HepG2 (cell line): Measurements from ENCODE around the gene OR6C2. TPM values are rescaled to one million over a fixed set of nuclear protein-coding genes. Genes with fewer than 3 reads are reported as not detected.

ENCODE experiments used
- ARNT2 ChIP-seq: sonication (generic); formaldehyde crosslinking; IDR thresholded peaks from 2 replicates; pipeline ENCODE4 v1.8.0; 2022; ENCODE audit warnings: mild to moderate bottlenecking, low read depth, missing genetic modification reagents, moderate library complexity
- CENPX ChIP-seq: sonication (generic); formaldehyde crosslinking; IDR thresholded peaks from 2 replicates; pipeline ENCODE4 v1.9.0; 2021; ENCODE audit warnings: mild to moderate bottlenecking, missing genetic modification reagents, moderate library complexity
- DPF2 ChIP-seq: sonication (generic); formaldehyde crosslinking; IDR thresholded peaks from 2 replicates; pipeline ENCODE4 v1.4.0; 2020; ENCODE audit warnings: mild to moderate bottlenecking, low read depth, missing genetic modification reagents, borderline replicate concordance
- HMG20A ChIP-seq: IDR thresholded peaks from 2 replicates; pipeline ENCODE4 v1.6.1; 2016; ENCODE audit warnings: borderline replicate concordance
- KAT2B ChIP-seq: fragments of 150-350 bp; IDR thresholded peaks from 2 replicates; pipeline ENCODE4 v1.6.1; 2014; ENCODE audit warnings: low read depth, low read length, borderline replicate concordance
- MATR3 ChIP-seq: sonication (generic); formaldehyde crosslinking; IDR thresholded peaks from 2 replicates; pipeline ENCODE4 v1.4.0; 2020; ENCODE audit warnings: missing genetic modification reagents
- NONO ChIP-seq, 2 experiments: fragments of 450-650 bp in 1 of 2; sonication (generic) in 1 of 2; formaldehyde crosslinking in 1 of 2; IDR thresholded peaks in 1 of 2; conservative IDR thresholded peaks in 1 of 2; 2 replicates each; pipeline versions ENCODE4 v1.6.1 to v1.8.0; 2017 to 2022; ENCODE audit warnings: mild to moderate bottlenecking in 1 of 2, missing genetic modification reagents in 1 of 2, moderate library complexity in 1 of 2
- PITX1 ChIP-seq: sonication (generic); formaldehyde crosslinking; IDR thresholded peaks from 2 replicates; pipeline ENCODE4 v1.5.1; 2020; ENCODE audit warnings: mild to moderate bottlenecking, missing genetic modification reagents
- RARG ChIP-seq: sonication (generic); formaldehyde crosslinking; IDR thresholded peaks from 2 replicates; pipeline ENCODE4 v1.4.0; 2020; ENCODE audit warnings: low read depth, mild to moderate bottlenecking, missing genetic modification reagents
- RFX3 ChIP-seq: IDR thresholded peaks from 2 replicates; pipeline ENCODE4 v1.6.1; 2016; ENCODE audit warnings: missing biosample characterization, missing genetic modification reagents
- SMC3 ChIP-seq: IDR thresholded peaks from 2 replicates; pipeline ENCODE4 v1.6.1; 2011; ENCODE audit warnings: low read length, improper control_type of control experiment
- TBL1XR1 ChIP-seq: fragments of 150-350 bp; IDR thresholded peaks from 2 replicates; pipeline ENCODE4 v1.6.1; 2014; ENCODE audit warnings: borderline replicate concordance, low read length; ENCODE audit not compliant: partially characterized antibody
- ZFP41 ChIP-seq: sonication (generic); formaldehyde crosslinking; IDR thresholded peaks from 2 replicates; pipeline ENCODE4 v1.4.0; 2020; ENCODE audit warnings: mild to moderate bottlenecking, missing genetic modification reagents, borderline replicate concordance
- ZNF207 ChIP-seq: fragments of 450-650 bp; IDR thresholded peaks from 2 replicates; pipeline ENCODE4 v1.6.1; 2016; ENCODE audit warnings: antibody characterized with exemption, borderline replicate concordance
- ZNF275 ChIP-seq: sonication (generic); formaldehyde crosslinking; IDR thresholded peaks from 2 replicates; pipeline ENCODE4 v1.8.0; 2022; ENCODE audit warnings: missing genetic modification reagents, mild to moderate bottlenecking, inconsistent platforms, borderline replicate concordance
- ZNF280B ChIP-seq: sonication (generic); formaldehyde crosslinking; IDR thresholded peaks from 2 replicates; pipeline ENCODE4 v1.5.0; 2020; ENCODE audit warnings: missing genetic modification reagents, mild to moderate bottlenecking, borderline replicate concordance
- ZNF441 ChIP-seq: sonication (generic); formaldehyde crosslinking; IDR thresholded peaks from 2 replicates; pipeline ENCODE4 v1.7.0; 2021; ENCODE audit warnings: missing genetic modification reagents, borderline replicate concordance
- ZNF607 ChIP-seq: sonication (generic); formaldehyde crosslinking; IDR thresholded peaks from 2 replicates; pipeline ENCODE4 v1.5.1; 2020; ENCODE audit warnings: missing genetic modification reagents, mild to moderate bottlenecking, borderline replicate concordance
- ZNF672 ChIP-seq: sonication (generic); formaldehyde crosslinking; IDR thresholded peaks from 2 replicates; pipeline ENCODE4 v1.8.1; 2022; ENCODE audit warnings: missing genetic modification reagents
- ZNF766 ChIP-seq: sonication (generic); formaldehyde crosslinking; IDR thresholded peaks from 2 replicates; pipeline ENCODE4 v1.5.0; 2020; ENCODE audit warnings: missing genetic modification reagents, borderline replicate concordance
- ZSCAN5A ChIP-seq: sonication (generic); formaldehyde crosslinking; IDR thresholded peaks from 2 replicates; pipeline ENCODE4 v1.8.0; 2022; ENCODE audit warnings: mild to moderate bottlenecking, missing genetic modification reagents, borderline replicate concordance
- polyA plus RNA-seq, 8 experiments: library from polyadenylated mRNA; depleted of rRNA in 3 of 8; stranded (reverse) in 7 of 8; unstranded in 1 of 8; fragments of >200 nt; fragmentation: Illumina TruSeq in 4 of 8; extraction: Trizol in 4 of 8; gene quantifications; 2 replicates each; pipeline versions ENCODE4 v1.2.1 to v1.2.3, GENCODE V29; 2011 to 2016; ENCODE audit warnings: low read depth in 4 of 8, missing spikeins in 1 of 8, mixed read lengths in 1 of 8; ENCODE audit not compliant: insufficient read depth in 1 of 8
- total RNA-seq, 5 experiments: library from RNA; depleted of rRNA; stranded (reverse); fragments of >200 nt; fragmentation: Illumina TruSeq; extraction: Trizol; gene quantifications; 2 replicates each; pipeline ENCODE4 v1.2.3, GENCODE V29; 2016; ENCODE audit warnings: low read depth in 1 of 5
- TF ChIP-seq, protein P1 (sequence below): sonication (generic); formaldehyde crosslinking; IDR thresholded peaks from 2 replicates; pipeline ENCODE4 v1.9.0; 2021; ENCODE audit warnings: missing genetic modification reagents, borderline replicate concordance
- TF ChIP-seq, protein P2 (sequence below): sonication (generic); formaldehyde crosslinking; IDR thresholded peaks from 2 replicates; pipeline ENCODE4 v1.8.1; 2023; ENCODE audit warnings: mild to moderate bottlenecking, missing genetic modification reagents, borderline replicate concordance

The OR6C2 gene
- total and polyA plus RNA-seq, 2 of the 13 experiments (the other 11 are each of a cell fraction or from before 2014, with no cell fraction given) = not detected

- TF ChIP-seq, protein P1, sequence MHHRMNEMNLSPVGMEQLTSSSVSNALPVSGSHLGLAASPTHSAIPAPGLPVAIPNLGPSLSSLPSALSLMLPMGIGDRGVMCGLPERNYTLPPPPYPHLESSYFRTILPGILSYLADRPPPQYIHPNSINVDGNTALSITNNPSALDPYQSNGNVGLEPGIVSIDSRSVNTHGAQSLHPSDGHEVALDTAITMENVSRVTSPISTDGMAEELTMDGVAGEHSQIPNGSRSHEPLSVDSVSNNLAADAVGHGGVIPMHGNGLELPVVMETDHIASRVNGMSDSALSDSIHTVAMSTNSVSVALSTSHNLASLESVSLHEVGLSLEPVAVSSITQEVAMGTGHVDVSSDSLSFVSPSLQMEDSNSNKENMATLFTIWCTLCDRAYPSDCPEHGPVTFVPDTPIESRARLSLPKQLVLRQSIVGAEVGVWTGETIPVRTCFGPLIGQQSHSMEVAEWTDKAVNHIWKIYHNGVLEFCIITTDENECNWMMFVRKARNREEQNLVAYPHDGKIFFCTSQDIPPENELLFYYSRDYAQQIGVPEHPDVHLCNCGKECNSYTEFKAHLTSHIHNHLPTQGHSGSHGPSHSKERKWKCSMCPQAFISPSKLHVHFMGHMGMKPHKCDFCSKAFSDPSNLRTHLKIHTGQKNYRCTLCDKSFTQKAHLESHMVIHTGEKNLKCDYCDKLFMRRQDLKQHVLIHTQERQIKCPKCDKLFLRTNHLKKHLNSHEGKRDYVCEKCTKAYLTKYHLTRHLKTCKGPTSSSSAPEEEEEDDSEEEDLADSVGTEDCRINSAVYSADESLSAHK (CRISPR knock-in tag) = no peak
- TF ChIP-seq PITX1 = peak; percentile 79
- peak; percentile 78 for TF ChIP-seq HMG20A (CRISPR knock-in tag)
- no peak for TF ChIP-seq CENPX (CRISPR knock-in tag)
- no peak for TF ChIP-seq RARG (CRISPR knock-in tag)
- TF ChIP-seq ZNF441 (CRISPR knock-in tag) = no peak
- TF ChIP-seq, protein P2, sequence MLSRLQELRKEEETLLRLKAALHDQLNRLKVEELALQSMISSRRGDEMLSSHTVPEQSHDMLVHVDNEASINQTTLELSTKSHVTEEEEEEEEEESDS (CRISPR knock-in tag) = no peak
- no peak for TF ChIP-seq ZNF275 (CRISPR knock-in tag)
- no peak for TF ChIP-seq ZFP41 (CRISPR knock-in tag)
- no peak for TF ChIP-seq ZNF207
- no peak for TF ChIP-seq ZSCAN5A
- peak; percentile 14; the same call in 1 of the 2 replicates for TF ChIP-seq SMC3
- peak; percentile 55 for TF ChIP-seq TBL1XR1
- TF ChIP-seq ZNF672 (CRISPR knock-in tag) = no peak
- TF ChIP-seq DPF2 (CRISPR knock-in tag) = peak; percentile 81; the same call in 1 of the 2 replicates
- TF ChIP-seq KAT2B = no peak
- TF ChIP-seq ZNF766 (CRISPR knock-in tag) = no peak
- no peak for TF ChIP-seq RFX3 (CRISPR knock-in tag)
- peak; percentile 36; the same call in 1 of the 2 replicates for TF ChIP-seq ZNF607 (CRISPR knock-in tag)
- TF ChIP-seq NONO (IDR thresholded peaks at IDR 0.05) = no peak
- peak; percentile 63; the same call in 1 of the 2 replicates for TF ChIP-seq NONO (CRISPR knock-in tag; conservative IDR thresholded peaks at IDR 0.05)
- no peak for TF ChIP-seq ARNT2
- TF ChIP-seq ZNF280B (CRISPR knock-in tag) = no peak
- TF ChIP-seq MATR3 = no peak
Measured at GRCh38 chr12:55499810-55500252, 56.0 kb downstream of the OR6C2 start (continued).
